Psoas muscle (tissue), 8 donors: ENCODE data around the gene PTGR2. TPM values are rescaled to one million over a fixed set of nuclear protein-coding genes. Genes with fewer than 3 reads are reported as not detected.

Experiments
- ATAC-seq, 4 donors: fragments of 200-7000 bp; cut with Tn5 transposase; one replicate each; pipeline ENCODE4 v1.9.1; 2020; ENCODE audit warnings: moderate library complexity in 3 of 4, mild to moderate bottlenecking in 2 of 4
- DNase-seq, 2 donors: peaks; one replicate each; pipeline ENCODE4 v3.0.0-alpha.2; 2020
- H3K27ac ChIP-seq: fragments of 200-600 bp; one replicate; pipeline ENCODE4 v1.8.0; 2022
- H3K27me3 ChIP-seq, 3 donors: fragments of 200-600 bp in 1 of 3; one replicate each; pipeline versions ENCODE4 v1.6.1 to v1.8.0; 2013 to 2022; ENCODE audit warnings: low read length in 2 of 3, mild to moderate bottlenecking in 2 of 3, moderate library complexity in 1 of 3; ENCODE audit not compliant: insufficient read depth in 3 of 3
- H3K36me3 ChIP-seq, 2 donors: fragments of 200-600 bp in 1 of 2; one replicate each; pipeline versions ENCODE4 v1.6.1 to v1.8.0; 2013 to 2022; ENCODE audit warnings: low read depth in 1 of 2, mild to moderate bottlenecking in 1 of 2, moderate library complexity in 1 of 2; ENCODE audit not compliant: insufficient read depth in 1 of 2
- H3K4me1 ChIP-seq: fragments of 200-600 bp; one replicate; pipeline ENCODE4 v1.8.0; 2022
- H3K4me3 ChIP-seq: fragments of 200-600 bp; one replicate; pipeline ENCODE4 v1.8.0; 2022; ENCODE audit warnings: mild to moderate bottlenecking
- H3K9me3 ChIP-seq: fragments of 200-600 bp; one replicate; pipeline ENCODE4 v1.8.0; 2022
- CTCF ChIP-seq: fragments of 200-600 bp; IDR thresholded peaks from one replicate; pipeline ENCODE4 v1.8.0; 2022; ENCODE audit warnings: antibody characterized with exemption
- WGBS, 3 donors: extraction: QIAGEN DNeasy Blood & Tissue Kit; methylation state at CpG; one replicate each; pipeline versions ENCODE4 v1.1.6 to v1.1.7; 2013; 5-methylcytosine and 5-hydroxymethylcytosine counted together
- intact Hi-C, 2 donors: fragments of 100-400 bp; cut with DNase I; formaldehyde crosslinking; loops; one replicate each; pipeline versions ENCODE4 v1.11.0 to v1.14.2; 2022
- polyA plus RNA-seq, 3 donors: library from polyadenylated mRNA; stranded (reverse); fragments of 200-250 nt; gene quantifications; one replicate each; pipeline ENCODE4 v1.2.3, GENCODE V29; 2013
- total RNA-seq, 4 donors: library from RNA; stranded (reverse); fragmentation: NEBNext Ultra II Directional in 2 of 4; extraction: Animal tissue kit (Norgen Biotek cat#: 25700) in 2 of 4; gene quantifications; one replicate each; pipeline versions ENCODE4 v1.2.1 to v1.2.4, GENCODE V29; 2021 to 2023
- donor health status: healthy with polysubstance abuse.
- donor health status: DM: no; HTN: no; CAD: no; lungs with moderate emphysema.
- donor health status: Bipolar disorder and iron deficiency.
- donor health status: healthy.
- donor health status: DM: yes; HTN: yes; CAD: no.
- donor health status: DM: no; HTN: no; CAD: no.
- donor health status: DM: no; HTN: no; CAD: no.
- donor health status: DM: yes; HTN: yes; CAD: no.

The PTGR2 gene
- total and polyA plus RNA-seq, 7 donors, result 7.9 to 23.8 (median 12.3) TPM

- no peak for DNase-seq
- Histone ChIP-seq H3K27ac (no peak overlapping the region), H3K27me3 (no peaks in the 10 kb centered on the region), H3K36me3 (no peaks in the 10 kb centered on the region), H3K9me3 (no peaks in the 10 kb centered on the region), H3K4me3 (no peak overlapping the region), H3K4me1 (no peaks in the 10 kb centered on the region)
- TF ChIP-seq CTCF, result no peak
- 47 to 73% (median 69%) methylated on average over 2 of the region's 2 CpGs for WGBS, 3 donors
- intact Hi-C loops, result no loop called here
- no peak for ATAC-seq
Observed at GRCh38 chr14:73843296-73843695, 8.3 kb upstream of the PTGR2 start.

GRCh38 chr14:73846947-73847346 lies 4.7 kb upstream of the PTGR2 start:
- 71 to 82% (median 76%) methylated on average over 4 of the region's 4 CpGs for WGBS, 3 donors
- Histone ChIP-seq H3K27me3 (no peaks in the 10 kb centered on the region), H3K4me3 (no peak overlapping the region), H3K9me3 (no peaks in the 10 kb centered on the region), H3K27ac (no peak overlapping the region), H3K4me1 (no peaks in the 10 kb centered on the region), H3K36me3 (no peaks in the 10 kb centered on the region)
- intact Hi-C loops, result no loop called here
- ATAC-seq, result no peak
- DNase-seq, result no peak
- TF ChIP-seq CTCF, result no peak

- Histone ChIP-seq H3K36me3 (no peaks in the 10 kb centered on the region), H3K27me3 (no peaks in the 10 kb centered on the region), H3K27ac (peak overlapping the region; percentile 97), H3K4me3 (peak overlapping the region; percentile 84), H3K9me3 (no peaks in the 10 kb centered on the region), H3K4me1 (no peaks in the 10 kb centered on the region)
- DNase-seq, result no peak
- intact Hi-C loops, result no loop called here
- no peak for TF ChIP-seq CTCF
- 29 to 34% (median 32%) methylated on average over 6 of the region's 6 CpGs for WGBS, 3 donors
- peak in 2 of 4 donors; percentile 9 to 10 for ATAC-seq
Observed at GRCh38 chr14:73851000-73851399, 631 bp upstream of the PTGR2 start.

- H3K4me1 ChIP-seq, result no peaks in the 10 kb centered on the region
- intact Hi-C loops, result no loop called here
- no peaks in the 10 kb centered on the region for H3K9me3 ChIP-seq
- ATAC-seq, result no peak
- H3K36me3 ChIP-seq, result peaks cover 5 to 55% of the 10 kb centered on the region in 2 donors
- no peak for DNase-seq
- no peak for TF ChIP-seq CTCF
- no peaks in the 10 kb centered on the region for H3K27me3 ChIP-seq
- no peak overlapping the region for H3K27ac ChIP-seq
- no peak overlapping the region for H3K4me3 ChIP-seq
Observed at GRCh38 chr14:73859145-73859544, 7.5 kb downstream of the PTGR2 start.

GRCh38 chr14:73861073-73861472 lies 9.4 kb downstream of the PTGR2 start:
- Histone ChIP-seq H3K36me3 (peaks cover 7 to 73% of the 10 kb centered on the region in 2 donors), H3K4me1 (no peaks in the 10 kb centered on the region)
- 91 to 94% (median 92%) methylated on average over 5 of the region's 5 CpGs for WGBS, 3 donors

More at GRCh38 chr14:73861073-73861472, 9.4 kb downstream of the PTGR2 start:
- Histone ChIP-seq H3K27ac (no peak overlapping the region), H3K4me3 (no peak overlapping the region), H3K9me3 (no peaks in the 10 kb centered on the region), H3K27me3 (no peaks in the 10 kb centered on the region)
- TF ChIP-seq CTCF, result no peak
- intact Hi-C loops, result no loop called here
- ATAC-seq, result no peak
- DNase-seq, result no peak
